Karpas-422 (cell line): ENCODE measurements around the gene NELFE. TPM values are rescaled to one million over a fixed set of nuclear protein-coding genes. Genes with fewer than 3 reads are reported as not detected.
A peak's percentile ranks its signal among the peaks of the same experiment; 100 is the strongest.
"Not testable (repeated sequence)": the region's sequence is repeated elsewhere in the genome, so short reads cannot be mapped to it uniquely, and the experiment has no call there.

Experiments
- DNase-seq: peaks from one replicate; pipeline ENCODE4 v3.0.0-alpha.2; 2015
- H2AFZ ChIP-seq: fragments of 200-600 bp; sonication (generic); 2 replicates; pipeline ENCODE4 v1.6.1; 2014; ENCODE audit warnings: antibody characterized with exemption, low read length, mixed read lengths
- H3K27ac ChIP-seq: fragments of 200-600 bp; sonication (generic); 2 replicates; pipeline ENCODE4 v1.5.1; 2014; ENCODE audit warnings: mild to moderate bottlenecking, low read length, moderate library complexity
- H3K27me3 ChIP-seq: fragments of 200-600 bp; sonication (generic); 2 replicates; pipeline ENCODE4 v1.6.1; 2014; ENCODE audit warnings: low read length, mixed read lengths
- H3K36me3 ChIP-seq: fragments of 200-600 bp; sonication (generic); 2 replicates; pipeline ENCODE4 v1.6.1; 2014; ENCODE audit warnings: low read length, mixed read lengths; ENCODE audit not compliant: insufficient read depth
- H3K4me1 ChIP-seq: fragments of 200-600 bp; sonication (generic); 2 replicates; pipeline ENCODE4 v1.6.1; 2014; ENCODE audit warnings: mild to moderate bottlenecking, low read length, mixed read lengths
- H3K4me2 ChIP-seq: fragments of 200-600 bp; sonication (generic); 2 replicates; pipeline ENCODE4 v1.6.1; 2014; ENCODE audit warnings: low read length, low read depth, mild to moderate bottlenecking; ENCODE audit not compliant: poor library complexity, severe bottlenecking
- H3K4me3 ChIP-seq: fragments of 200-600 bp; sonication (generic); 2 replicates; pipeline ENCODE4 v1.5.1; 2014; ENCODE audit warnings: mild to moderate bottlenecking, antibody characterized with exemption, low read length, mixed read lengths
- H3K79me2 ChIP-seq: fragments of 200-600 bp; sonication (generic); 2 replicates; pipeline ENCODE4 v1.6.1; 2014; ENCODE audit warnings: mild to moderate bottlenecking, low read length, mixed read lengths
- H3K9ac ChIP-seq: fragments of 200-600 bp; sonication (generic); 2 replicates; pipeline ENCODE4 v1.6.0; 2014; ENCODE audit warnings: low read length
- H3K9me2 ChIP-seq: fragments of 200-600 bp; sonication (generic), shearing (Covaris generic); replicated peaks from 2 replicates; pipeline ENCODE4 v1.6.0; 2014; ENCODE audit warnings: mild to moderate bottlenecking, low read length, moderate library complexity; ENCODE audit not compliant: insufficient read depth
- H3K9me3 ChIP-seq: fragments of 300-700, 200-600 bp; sonication (generic); 2 replicates; pipeline ENCODE4 v1.6.1; 2014; ENCODE audit warnings: low read length, mixed read lengths
- H4K20me1 ChIP-seq: fragments of 200-600 bp; sonication (generic); 2 replicates; pipeline ENCODE4 v1.6.1; 2014; ENCODE audit warnings: mild to moderate bottlenecking, antibody characterized with exemption, low read length, low read depth; ENCODE audit not compliant: insufficient read depth
- total RNA-seq: library from RNA; depleted of rRNA; stranded (reverse); fragments of >200 nt; shearing (Covaris generic); gene quantifications from 2 replicates; pipeline ENCODE4 v1.2.3, GENCODE V29; 2014; ENCODE audit warnings: low replicate concordance

Gene NELFE
- total RNA-seq, 1 experiment from 2014 or later = 56.3 TPM

DNA sequence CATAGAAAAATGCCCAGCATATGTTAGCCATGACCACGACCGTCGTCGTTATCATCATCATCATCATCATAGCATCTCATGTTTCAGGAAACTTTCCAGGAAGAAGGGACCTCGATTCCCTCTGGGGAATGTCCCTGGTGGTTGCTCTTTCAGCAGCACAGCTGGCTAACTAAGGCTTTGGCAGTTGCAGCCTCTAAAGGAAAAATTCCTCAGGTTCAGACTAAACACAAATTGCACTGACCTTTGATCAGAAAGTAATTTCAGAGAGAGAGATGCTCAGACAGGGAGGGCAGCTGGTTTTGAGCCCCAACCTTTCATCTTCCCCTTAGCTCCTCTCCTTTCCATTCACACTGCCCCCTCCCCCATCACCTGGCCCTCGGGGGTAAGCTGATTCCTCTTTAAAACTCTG is 18.5 kb downstream of the NELFE start:
- Histone ChIP-seq H3K9me2 (no peaks in the 10 kb centered on the region), H4K20me1 (no peaks in the 10 kb centered on the region), H3K27ac (no peak overlapping the region), H3K9ac (no peak overlapping the region), H3K79me2 (no peaks in the 10 kb centered on the region), H3K36me3 (no peaks in the 10 kb centered on the region), H2AFZ (no peak overlapping the region), H3K4me2 (no peak overlapping the region), H3K27me3 (no peaks in the 10 kb centered on the region), H3K4me1 (peaks cover 4% of the 10 kb centered on the region; the same call in 1 of the 2 replicates), H3K9me3 (no peaks in the 10 kb centered on the region), H3K4me3 (no peak overlapping the region)
- DNase-seq = peak; percentile 39

DNA sequence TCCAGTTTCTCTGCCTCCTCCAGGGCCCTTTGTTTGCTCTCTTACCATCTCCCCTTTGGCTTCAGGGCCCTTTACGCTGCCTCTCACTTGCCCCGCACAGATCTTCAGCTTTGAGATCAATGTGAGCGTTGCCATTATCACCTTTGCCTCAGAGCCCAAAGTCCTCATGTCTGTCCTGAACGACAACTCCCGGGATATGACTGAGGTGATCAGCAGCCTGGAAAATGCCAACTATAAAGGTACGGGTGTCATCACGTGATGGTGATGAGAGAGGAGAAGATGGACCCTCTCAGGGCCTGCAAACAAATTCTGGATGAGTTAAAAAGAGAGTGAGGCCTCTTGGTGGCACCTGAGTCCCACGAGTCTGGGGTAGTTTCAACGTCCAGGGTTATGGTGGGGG is 22.9 kb downstream of the NELFE start:
- Histone ChIP-seq H3K27ac (no peak overlapping the region), H3K9ac (no peak overlapping the region), H3K4me2 (no peak overlapping the region), H3K27me3 (no peaks in the 10 kb centered on the region), H3K4me1 (peaks cover 4% of the 10 kb centered on the region; the same call in 1 of the 2 replicates), H3K9me3 (no peaks in the 10 kb centered on the region), H2AFZ (no peak overlapping the region), H3K79me2 (no peaks in the 10 kb centered on the region), H3K4me3 (no peak overlapping the region), H4K20me1 (no peaks in the 10 kb centered on the region), H3K9me2 (no peaks in the 10 kb centered on the region), H3K36me3 (no peaks in the 10 kb centered on the region)
- no peak for DNase-seq

DNA sequence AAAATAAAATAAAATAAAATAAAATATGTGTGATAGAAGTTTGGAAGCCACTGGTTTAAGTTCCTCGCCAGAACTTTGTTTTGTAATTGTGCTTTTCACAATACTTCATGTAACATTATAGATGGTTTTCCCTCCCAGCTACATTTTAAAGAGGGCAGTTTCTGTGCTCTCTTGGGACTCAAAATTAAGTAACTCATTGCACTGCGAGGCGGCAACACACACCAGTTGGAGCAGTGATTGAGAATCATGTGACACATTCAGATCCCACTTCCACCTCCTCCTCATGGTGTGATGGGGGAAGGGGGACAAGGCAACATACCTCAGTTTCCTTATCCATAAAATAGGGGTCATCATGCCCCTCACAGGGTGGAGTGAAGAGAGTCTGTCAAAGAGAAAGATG is 23.8 kb downstream of the NELFE start:
- Histone ChIP-seq H3K27ac (no peak overlapping the region), H3K4me2 (no peak overlapping the region), H2AFZ (no peak overlapping the region), H3K79me2 (no peaks in the 10 kb centered on the region), H3K9ac (no peak overlapping the region), H3K9me2 (no peaks in the 10 kb centered on the region), H3K27me3 (no peaks in the 10 kb centered on the region), H3K36me3 (no peaks in the 10 kb centered on the region), H3K4me3 (no peak overlapping the region), H4K20me1 (no peaks in the 10 kb centered on the region), H3K4me1 (peaks cover under 1% of the 10 kb centered on the region; the same call in 1 of the 2 replicates), H3K9me3 (no peaks in the 10 kb centered on the region)
- no peak for DNase-seq

DNA sequence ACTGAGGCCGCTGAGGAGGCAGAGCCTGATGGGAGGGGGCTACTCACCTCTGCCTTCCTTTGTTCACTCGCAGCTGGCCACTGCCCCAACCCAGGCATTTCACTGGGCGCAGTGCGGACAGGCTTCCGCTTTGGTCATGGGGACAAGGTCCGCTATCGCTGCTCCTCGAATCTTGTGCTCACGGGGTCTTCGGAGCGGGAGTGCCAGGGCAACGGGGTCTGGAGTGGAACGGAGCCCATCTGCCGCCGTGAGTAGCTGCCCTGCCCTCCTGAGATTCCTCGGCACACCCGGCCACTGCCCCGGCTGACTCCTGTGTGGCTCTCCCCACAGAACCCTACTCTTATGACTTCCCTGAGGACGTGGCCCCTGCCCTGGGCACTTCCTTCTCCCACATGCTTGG is 25.2 kb downstream of the NELFE start:
- no peaks in the 10 kb centered on the region for H3K36me3 ChIP-seq
- no peaks in the 10 kb centered on the region for H4K20me1 ChIP-seq
- H3K9me3 ChIP-seq = no peaks in the 10 kb centered on the region
- H3K27me3 ChIP-seq = no peaks in the 10 kb centered on the region
- no peak overlapping the region for H3K27ac ChIP-seq
- no peak overlapping the region for H3K4me2 ChIP-seq
- no peaks in the 10 kb centered on the region for H3K4me1 ChIP-seq
- H3K79me2 ChIP-seq = no peaks in the 10 kb centered on the region
- no peak overlapping the region for H3K4me3 ChIP-seq
- H3K9ac ChIP-seq = no peak overlapping the region
- no peak overlapping the region for H2AFZ ChIP-seq
- no peak for DNase-seq
- H3K9me2 ChIP-seq = no peaks in the 10 kb centered on the region

DNA sequence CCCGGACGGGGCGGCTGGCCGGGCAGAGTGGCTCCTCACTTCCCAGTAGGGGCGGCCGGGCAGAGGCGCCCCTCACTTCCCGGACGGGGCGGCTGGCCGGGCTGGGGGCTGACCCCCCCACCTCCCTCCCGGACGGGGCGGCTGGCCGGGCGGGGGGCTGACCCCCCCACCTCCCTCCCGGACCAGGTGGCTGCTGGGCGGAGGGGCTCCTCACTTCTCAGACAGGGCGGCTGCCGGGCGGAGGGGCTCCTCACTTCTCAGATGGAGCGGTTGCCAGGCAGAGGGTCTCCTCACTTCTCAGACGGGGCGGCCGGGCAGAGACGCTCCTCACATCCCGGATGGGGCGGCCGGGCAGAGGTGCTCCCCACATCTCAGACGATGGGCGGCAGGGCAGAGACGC is 26.6 kb downstream of the NELFE start:
- H3K79me2 ChIP-seq, H3K4me2 ChIP-seq, DNase-seq, H3K9me3 ChIP-seq, H3K36me3 ChIP-seq, H3K27me3 ChIP-seq, H3K27ac ChIP-seq, H3K9me2 ChIP-seq, H3K4me3 ChIP-seq, H4K20me1 ChIP-seq, H3K4me1 ChIP-seq, H3K9ac ChIP-seq, H2AFZ ChIP-seq: not testable (repeated sequence)

DNA sequence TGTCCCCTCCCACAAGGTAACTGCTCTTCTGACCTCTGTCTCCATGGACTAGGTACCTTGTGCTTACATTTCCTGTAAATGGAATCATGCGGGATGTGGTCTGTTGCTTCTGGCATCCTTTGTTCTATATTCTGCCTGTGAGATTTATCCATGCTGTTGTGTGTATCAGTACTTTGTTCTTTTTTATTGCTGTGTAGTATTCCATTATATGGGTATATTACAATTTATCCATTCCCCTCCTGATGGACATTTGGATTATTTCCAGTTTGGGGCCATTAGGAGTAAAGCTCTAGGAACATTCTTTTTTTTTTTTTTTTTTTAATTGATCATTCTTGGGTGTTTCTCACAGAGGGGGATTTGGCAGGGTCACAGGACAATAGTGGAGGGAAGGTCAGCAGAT is 27.8 kb downstream of the NELFE start:
- Histone ChIP-seq H3K9me2 (no peaks in the 10 kb centered on the region), H3K36me3 (no peaks in the 10 kb centered on the region), H3K9ac (no peak overlapping the region), H3K4me1 (no peaks in the 10 kb centered on the region), H2AFZ (no peak overlapping the region), H3K79me2 (no peaks in the 10 kb centered on the region), H4K20me1 (no peaks in the 10 kb centered on the region), H3K4me3 (no peak overlapping the region), H3K4me2 (no peak overlapping the region), H3K27me3 (no peaks in the 10 kb centered on the region), H3K9me3 (no peaks in the 10 kb centered on the region), H3K27ac (no peak overlapping the region)
- no peak for DNase-seq

DNA sequence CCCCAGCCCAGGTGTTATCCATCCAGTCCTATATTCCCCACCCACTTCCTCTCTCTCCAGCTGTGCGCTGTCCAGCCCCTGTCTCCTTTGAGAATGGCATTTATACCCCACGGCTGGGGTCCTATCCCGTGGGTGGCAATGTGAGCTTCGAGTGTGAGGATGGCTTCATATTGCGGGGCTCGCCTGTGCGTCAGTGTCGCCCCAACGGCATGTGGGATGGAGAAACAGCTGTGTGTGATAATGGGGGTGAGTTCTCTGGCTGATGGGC is 30.2 kb downstream of the NELFE start:
- no peak for DNase-seq
- Histone ChIP-seq H3K9ac (no peak overlapping the region), H3K4me3 (no peak overlapping the region), H3K27ac (no peak overlapping the region), H2AFZ (no peak overlapping the region), H3K9me3 (no peaks in the 10 kb centered on the region), H3K36me3 (no peaks in the 10 kb centered on the region), H4K20me1 (no peaks in the 10 kb centered on the region), H3K9me2 (no peaks in the 10 kb centered on the region), H3K4me2 (no peak overlapping the region), H3K4me1 (no peaks in the 10 kb centered on the region), H3K79me2 (no peaks in the 10 kb centered on the region), H3K27me3 (no peaks in the 10 kb centered on the region)

DNA sequence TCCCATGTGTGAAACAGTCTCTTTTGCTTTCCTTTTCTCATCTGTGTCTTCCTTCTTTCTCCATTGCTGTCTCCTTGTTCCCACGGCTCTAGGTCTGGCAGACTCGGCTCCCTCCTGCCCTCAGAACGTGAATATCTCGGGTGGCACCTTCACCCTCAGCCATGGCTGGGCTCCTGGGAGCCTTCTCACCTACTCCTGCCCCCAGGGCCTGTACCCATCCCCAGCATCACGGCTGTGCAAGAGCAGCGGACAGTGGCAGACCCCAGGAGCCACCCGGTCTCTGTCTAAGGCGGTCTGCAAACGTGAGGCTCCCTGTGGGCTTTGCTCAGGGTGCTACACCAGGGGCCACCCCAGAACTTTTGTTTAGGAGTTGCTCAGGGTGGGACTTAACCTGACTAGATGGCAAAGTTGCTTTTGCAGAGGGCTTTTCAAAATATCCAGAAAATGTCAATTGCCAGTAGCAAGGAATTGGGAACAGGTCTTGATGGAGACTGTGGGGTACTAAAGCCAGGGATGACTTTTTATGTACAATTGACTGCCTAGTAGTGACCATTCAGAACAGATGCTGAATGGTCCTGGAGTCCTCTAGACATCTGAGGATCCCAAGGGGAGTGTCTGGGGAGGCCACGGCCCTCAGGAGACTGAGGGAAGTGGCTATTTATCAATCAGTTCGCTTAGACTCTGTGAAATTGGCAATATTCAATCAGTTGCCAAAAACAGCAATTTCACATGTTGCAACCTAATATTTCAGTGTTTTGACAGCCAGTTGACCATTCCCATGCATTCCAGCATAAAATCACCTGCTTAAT is 30.7 kb downstream of the NELFE start:
- Histone ChIP-seq H3K27me3 (no peaks in the 10 kb centered on the region), H3K4me3 (no peak overlapping the region), H2AFZ (no peak overlapping the region), H3K79me2 (no peaks in the 10 kb centered on the region), H3K4me1 (no peaks in the 10 kb centered on the region), H4K20me1 (no peaks in the 10 kb centered on the region), H3K9ac (no peak overlapping the region), H3K4me2 (no peak overlapping the region), H3K27ac (no peak overlapping the region), H3K9me3 (no peaks in the 10 kb centered on the region), H3K9me2 (no peaks in the 10 kb centered on the region), H3K36me3 (no peaks in the 10 kb centered on the region)
- no peak for DNase-seq
